ENCODE data around the gene SLC35G6. TPM values are rescaled to one million over a fixed set of nuclear protein-coding genes. Genes with fewer than 3 reads are reported as not detected.

The SLC35G6 gene
- total and polyA plus RNA-seq, 2 donors (not counting 1 experiment from before 2014, with no cell fraction given), result not detected

DNA sequence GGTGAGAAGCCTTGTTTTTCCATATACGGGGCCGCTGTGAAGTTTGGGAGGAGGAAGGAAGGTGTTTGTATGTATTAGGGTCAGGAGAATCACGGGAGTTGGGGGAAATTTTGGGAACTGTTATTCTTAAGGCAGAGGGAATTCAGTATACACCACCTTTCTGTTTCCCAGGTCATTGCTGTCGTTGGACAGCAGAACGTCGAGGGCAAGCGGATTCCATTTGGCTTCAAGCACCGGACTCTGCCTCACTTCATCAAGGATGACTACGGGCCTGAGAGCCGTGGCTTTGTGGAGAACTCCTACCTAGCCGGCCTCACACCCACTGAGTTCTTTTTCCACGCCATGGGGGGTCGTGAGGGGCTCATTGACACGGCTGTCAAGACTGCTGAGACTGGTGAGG is 20.5 kb downstream of the SLC35G6 start:
- no peak for DNase-seq (ENCODE audit: low read depth in 2 of 2)
- Histone ChIP-seq H3K36me3 (ENCODE audit: control insufficient read depth, insufficient read depth, low read length) (peaks cover 44% of the 10 kb centered on the region), H3K27ac (ENCODE audit: insufficient read depth, low read length) (no peak overlapping the region), H3K4me3 (replicated peaks in 1 of 4; ENCODE audit: control extremely low read depth in 1 of 4, insufficient read depth in 1 of 4, low read depth in 3 of 4, low read length in 4 of 4) (no peak overlapping the region), H3K9me3 (ENCODE audit: control insufficient read depth, insufficient read depth, low read depth, low read length) (no peaks in the 10 kb centered on the region), H3K9ac (ENCODE audit: insufficient read depth, low read length) (no peak overlapping the region), H3K79me2 (ENCODE audit: control insufficient read depth, insufficient read depth, low read length) (peaks cover 1% of the 10 kb centered on the region), H4K20me1 (ENCODE audit: control insufficient read depth, extremely low read depth, insufficient read depth, low read length) (no peaks in the 10 kb centered on the region), H2AFZ (ENCODE audit: low read length) (no peak overlapping the region), H3K4me2 (ENCODE audit: extremely low read depth, insufficient read depth, low read length) (no peak overlapping the region), H3K4me1 (ENCODE audit: control insufficient read depth, extremely low read depth, insufficient read depth, low read length) (no peaks in the 10 kb centered on the region), H3K27me3 (ENCODE audit: control insufficient read depth, insufficient read depth, low read length) (no peaks in the 10 kb centered on the region)
- TF ChIP-seq EZH2 (IDR thresholded peaks at IDR 0.05; ENCODE audit: low read length, missing control alignments), result no peak
- TF ChIP-seq, protein P1, sequence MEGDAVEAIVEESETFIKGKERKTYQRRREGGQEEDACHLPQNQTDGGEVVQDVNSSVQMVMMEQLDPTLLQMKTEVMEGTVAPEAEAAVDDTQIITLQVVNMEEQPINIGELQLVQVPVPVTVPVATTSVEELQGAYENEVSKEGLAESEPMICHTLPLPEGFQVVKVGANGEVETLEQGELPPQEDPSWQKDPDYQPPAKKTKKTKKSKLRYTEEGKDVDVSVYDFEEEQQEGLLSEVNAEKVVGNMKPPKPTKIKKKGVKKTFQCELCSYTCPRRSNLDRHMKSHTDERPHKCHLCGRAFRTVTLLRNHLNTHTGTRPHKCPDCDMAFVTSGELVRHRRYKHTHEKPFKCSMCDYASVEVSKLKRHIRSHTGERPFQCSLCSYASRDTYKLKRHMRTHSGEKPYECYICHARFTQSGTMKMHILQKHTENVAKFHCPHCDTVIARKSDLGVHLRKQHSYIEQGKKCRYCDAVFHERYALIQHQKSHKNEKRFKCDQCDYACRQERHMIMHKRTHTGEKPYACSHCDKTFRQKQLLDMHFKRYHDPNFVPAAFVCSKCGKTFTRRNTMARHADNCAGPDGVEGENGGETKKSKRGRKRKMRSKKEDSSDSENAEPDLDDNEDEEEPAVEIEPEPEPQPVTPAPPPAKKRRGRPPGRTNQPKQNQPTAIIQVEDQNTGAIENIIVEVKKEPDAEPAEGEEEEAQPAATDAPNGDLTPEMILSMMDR (conservative IDR thresholded peaks at IDR 0.05 in 1 of 2, IDR thresholded peaks at IDR 0.05 in 1 of 2; ENCODE audit: low read depth in 1 of 2, low read length in 2 of 2), result no peak

- Histone ChIP-seq H3K36me3 (ENCODE audit: control insufficient read depth, insufficient read depth, low read length) (peaks cover 38% of the 10 kb centered on the region), H3K9me3 (ENCODE audit: control insufficient read depth, insufficient read depth, low read depth, low read length) (no peaks in the 10 kb centered on the region), H3K79me2 (ENCODE audit: control insufficient read depth, insufficient read depth, low read length) (no peaks in the 10 kb centered on the region), H3K9ac (ENCODE audit: insufficient read depth, low read length) (no peak overlapping the region), H3K4me3 (replicated peaks in 1 of 4; ENCODE audit: control extremely low read depth in 1 of 4, insufficient read depth in 1 of 4, low read depth in 3 of 4, low read length in 4 of 4) (no peak overlapping the region), H3K4me2 (ENCODE audit: extremely low read depth, insufficient read depth, low read length) (no peak overlapping the region), H3K27ac (ENCODE audit: insufficient read depth, low read length) (no peak overlapping the region), H3K4me1 (ENCODE audit: control insufficient read depth, extremely low read depth, insufficient read depth, low read length) (no peaks in the 10 kb centered on the region), H2AFZ (ENCODE audit: low read length) (no peak overlapping the region), H3K27me3 (ENCODE audit: control insufficient read depth, insufficient read depth, low read length) (no peaks in the 10 kb centered on the region), H4K20me1 (ENCODE audit: control insufficient read depth, extremely low read depth, insufficient read depth, low read length) (no peaks in the 10 kb centered on the region)
- TF ChIP-seq, protein P1 (conservative IDR thresholded peaks at IDR 0.05 in 1 of 2, IDR thresholded peaks at IDR 0.05 in 1 of 2; ENCODE audit: low read depth in 1 of 2, low read length in 2 of 2), result no peak
- no peak for TF ChIP-seq EZH2 (IDR thresholded peaks at IDR 0.05; ENCODE audit: low read length, missing control alignments)
- no peak for DNase-seq (ENCODE audit: low read depth in 2 of 2)
These were observed 21.1 kb downstream of the SLC35G6 start for GRCh38 chr17:7502171-7502847.

DNA sequence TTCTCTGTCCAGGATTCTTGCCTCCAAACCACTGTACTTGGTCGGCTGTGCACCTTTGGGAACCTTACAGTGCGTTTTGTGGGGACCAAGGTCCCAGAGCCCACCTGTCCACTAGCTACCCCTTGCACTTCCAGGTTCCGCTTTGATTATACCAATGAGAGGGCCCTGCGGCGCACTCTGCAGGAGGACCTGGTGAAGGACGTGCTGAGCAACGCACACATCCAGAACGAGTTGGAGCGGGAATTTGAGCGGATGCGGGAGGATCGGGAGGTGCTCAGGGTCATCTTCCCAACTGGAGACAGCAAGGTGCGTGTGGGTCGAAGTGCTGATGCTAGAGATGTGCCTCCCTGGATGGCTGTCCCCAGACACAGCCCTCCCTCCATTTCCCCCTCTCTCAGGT is 21.7 kb downstream of the SLC35G6 start:
- H4K20me1 ChIP-seq (ENCODE audit: control insufficient read depth, extremely low read depth, insufficient read depth, low read length), result no peaks in the 10 kb centered on the region
- H3K27ac ChIP-seq (ENCODE audit: insufficient read depth, low read length), result no peak overlapping the region
- H3K9me3 ChIP-seq (ENCODE audit: control insufficient read depth, insufficient read depth, low read depth, low read length), result no peaks in the 10 kb centered on the region
- no peak overlapping the region for H3K4me3 ChIP-seq (replicated peaks in 1 of 4; ENCODE audit: control extremely low read depth in 1 of 4, insufficient read depth in 1 of 4, low read depth in 3 of 4, low read length in 4 of 4)
- no peak for DNase-seq (ENCODE audit: low read depth in 2 of 2)
- H3K9ac ChIP-seq (ENCODE audit: insufficient read depth, low read length), result no peak overlapping the region
- no peak for TF ChIP-seq EZH2 (IDR thresholded peaks at IDR 0.05; ENCODE audit: low read length, missing control alignments)
- TF ChIP-seq, protein P1 (conservative IDR thresholded peaks at IDR 0.05 in 1 of 2, IDR thresholded peaks at IDR 0.05 in 1 of 2; ENCODE audit: low read depth in 1 of 2, low read length in 2 of 2), result peak; percentile 6 to 35
- peaks cover 31% of the 10 kb centered on the region for H3K36me3 ChIP-seq (ENCODE audit: control insufficient read depth, insufficient read depth, low read length)
- no peak overlapping the region for H2AFZ ChIP-seq (ENCODE audit: low read length)
- H3K4me1 ChIP-seq (ENCODE audit: control insufficient read depth, extremely low read depth, insufficient read depth, low read length), result no peaks in the 10 kb centered on the region
- H3K79me2 ChIP-seq (ENCODE audit: control insufficient read depth, insufficient read depth, low read length), result no peaks in the 10 kb centered on the region
- H3K27me3 ChIP-seq (ENCODE audit: control insufficient read depth, insufficient read depth, low read length), result no peaks in the 10 kb centered on the region
- H3K4me2 ChIP-seq (ENCODE audit: extremely low read depth, insufficient read depth, low read length), result no peak overlapping the region
